GM23338 (cell line): Measurements from ENCODE around the gene CEP170B.

Experiments used
- CREB1 ChIP-seq: fragments of 250-450 bp; sonication (Bioruptor Pico); IDR thresholded peaks from 2 replicates; pipeline ENCODE4 v1.5.0; 2020; ENCODE audit warnings: low read depth, mild to moderate bottlenecking, moderate library complexity
- CTCF ChIP-seq, 2 experiments: fragments of 200-600 bp in 1 of 2; sonication (generic) in 1 of 2; conservative IDR thresholded peaks; 2 replicates each; pipeline versions ENCODE4 v1.5.1 to v1.6.1; 2016 to 2017; ENCODE audit warnings: antibody characterized with exemption in 2 of 2, low read depth in 2 of 2, mild to moderate bottlenecking in 2 of 2, moderate library complexity in 1 of 2
- ETS1 ChIP-seq: IDR thresholded peaks from 2 replicates; pipeline ENCODE4 v1.6.1; 2016; ENCODE audit warnings: antibody characterized with exemption
- EZH2 ChIP-seq: fragments of 200-600 bp; sonication (generic); IDR thresholded peaks from one replicate; pipeline ENCODE4 v1.8.0; 2017; ENCODE audit warnings: antibody characterized with exemption, mild to moderate bottlenecking, low read depth; ENCODE audit not compliant: unreplicated experiment
- EZH2phosphoT487 ChIP-seq: fragments of 200-600 bp; sonication (generic); IDR thresholded peaks from one replicate; pipeline ENCODE4 v1.8.1; 2018; ENCODE audit warnings: antibody characterized with exemption; ENCODE audit not compliant: unreplicated experiment
- JUNB ChIP-seq: IDR thresholded peaks from one replicate; pipeline ENCODE4 v1.6.1; 2016; ENCODE audit warnings: antibody characterized with exemption; ENCODE audit not compliant: unreplicated experiment
- NANOG ChIP-seq: IDR thresholded peaks from 2 replicates; pipeline ENCODE4 v1.6.1; 2016; ENCODE audit warnings: antibody characterized with exemption, borderline replicate concordance
- POLR2AphosphoS5 ChIP-seq: IDR thresholded peaks from 2 replicates; pipeline ENCODE4 v1.6.1; 2016; ENCODE audit warnings: antibody characterized with exemption, low read depth
- REST ChIP-seq: IDR thresholded peaks from one replicate; pipeline ENCODE4 v1.6.1; 2018; ENCODE audit warnings: antibody characterized with exemption; ENCODE audit not compliant: unreplicated experiment
- STAT1 ChIP-seq: IDR thresholded peaks from one replicate; pipeline ENCODE4 v1.6.1; 2016; ENCODE audit warnings: antibody characterized with exemption; ENCODE audit not compliant: unreplicated experiment
- ZNF114 ChIP-seq: fragments of 250-450 bp; sonication (Bioruptor Pico); IDR thresholded peaks from 2 replicates; pipeline ENCODE4 v1.5.0; 2020; ENCODE audit warnings: mild to moderate bottlenecking, moderate library complexity
- ZNF331 ChIP-seq: fragments of 250-450 bp; sonication (Bioruptor Pico); IDR thresholded peaks from 2 replicates; pipeline ENCODE4 v1.5.0; 2020; ENCODE audit warnings: low read depth, mild to moderate bottlenecking, moderate library complexity
- ZNF462 ChIP-seq: fragments of 250-450 bp; sonication (Bioruptor Pico); IDR thresholded peaks from 2 replicates; pipeline ENCODE4 v1.5.0; 2020; ENCODE audit warnings: mild to moderate bottlenecking, moderate library complexity

GRCh38 chr14:104868060-104868740 is 3.1 kb downstream of the CEP170B start:
- TF ChIP-seq CTCF (conservative IDR thresholded peaks at IDR 0.05; ENCODE audit: low read depth in 2 of 2) (no peak), POLR2AphosphoS5 (no peak), ZNF331 (CRISPR knock-in tag) (no peak), ZNF462 (CRISPR knock-in tag) (no peak), EZH2 (no peak), REST (no peak), CREB1 (CRISPR knock-in tag) (no peak), EZH2phosphoT487 (no peak), ETS1 (no peak), JUNB (no peak), STAT1 (no peak), ZNF114 (CRISPR knock-in tag) (no peak), NANOG (no peak)
